HepG2 (cell line): Measurements from ENCODE around the gene PDYN. TPM values are rescaled to one million over a fixed set of nuclear protein-coding genes. Genes with fewer than 3 reads are reported as not detected.
A peak's percentile ranks its signal among the peaks of the same experiment; 100 is the strongest.

Source experiments
- ATF1 ChIP-seq: IDR thresholded peaks from 2 replicates; pipeline ENCODE4 v1.6.1; 2016; ENCODE audit warnings: mild to moderate bottlenecking, control low read depth
- EEA1 ChIP-seq: sonication (generic); formaldehyde crosslinking; IDR thresholded peaks from 2 replicates; pipeline ENCODE4 v1.5.1; 2020; ENCODE audit warnings: mild to moderate bottlenecking, missing genetic modification reagents, borderline replicate concordance
- JARID2 ChIP-seq: sonication (generic); formaldehyde crosslinking; IDR thresholded peaks from 2 replicates; pipeline ENCODE4 v1.8.1; 2023; ENCODE audit warnings: missing genetic modification reagents, inconsistent platforms; ENCODE audit not compliant: insufficient replicate concordance
- JUNB ChIP-seq: sonication (generic); formaldehyde crosslinking; IDR thresholded peaks from 2 replicates; pipeline ENCODE4 v1.8.0; 2022; ENCODE audit warnings: missing genetic modification reagents, mild to moderate bottlenecking, borderline replicate concordance
- TEAD2 ChIP-seq: sonication (generic); formaldehyde crosslinking; IDR thresholded peaks from 2 replicates; pipeline ENCODE4 v1.9.0; 2021; ENCODE audit warnings: missing genetic modification reagents
- TP53 ChIP-seq: sonication (generic); formaldehyde crosslinking; conservative IDR thresholded peaks from 2 replicates; pipeline ENCODE4 v1.4.0; 2020; ENCODE audit warnings: missing genetic modification reagents
- YEATS2 ChIP-seq: sonication (generic); formaldehyde crosslinking; IDR thresholded peaks from 2 replicates; pipeline ENCODE4 v1.4.0; 2020; ENCODE audit warnings: missing genetic modification reagents, borderline replicate concordance
- ZHX1 ChIP-seq: sonication (generic); formaldehyde crosslinking; IDR thresholded peaks from 2 replicates; pipeline ENCODE4 v1.8.1; 2022; ENCODE audit warnings: low read depth, mild to moderate bottlenecking, missing genetic modification reagents
- ZNF292 ChIP-seq: sonication (generic); formaldehyde crosslinking; IDR thresholded peaks from 2 replicates; pipeline ENCODE4 v1.8.1; 2022; ENCODE audit warnings: mild to moderate bottlenecking, low read depth, missing genetic modification reagents, borderline replicate concordance
- ZNF737 ChIP-seq: sonication (generic); formaldehyde crosslinking; IDR thresholded peaks from 2 replicates; pipeline ENCODE4 v1.5.0; 2020; ENCODE audit warnings: missing genetic modification reagents, mild to moderate bottlenecking, borderline replicate concordance
- ZNF761 ChIP-seq: sonication (generic); formaldehyde crosslinking; conservative IDR thresholded peaks from 2 replicates; pipeline ENCODE4 v1.4.0; 2020; ENCODE audit warnings: mild to moderate bottlenecking, missing genetic modification reagents
- polyA plus RNA-seq, 8 experiments: library from polyadenylated mRNA; depleted of rRNA in 3 of 8; stranded (reverse) in 7 of 8; unstranded in 1 of 8; fragments of >200 nt; fragmentation: Illumina TruSeq in 4 of 8; extraction: Trizol in 4 of 8; gene quantifications; 2 replicates each; pipeline versions ENCODE4 v1.2.1 to v1.2.3, GENCODE V29; 2011 to 2016; ENCODE audit warnings: low read depth in 4 of 8, missing spikeins in 1 of 8, mixed read lengths in 1 of 8; ENCODE audit not compliant: insufficient read depth in 1 of 8
- total RNA-seq, 5 experiments: library from RNA; depleted of rRNA; stranded (reverse); fragments of >200 nt; fragmentation: Illumina TruSeq; extraction: Trizol; gene quantifications; 2 replicates each; pipeline ENCODE4 v1.2.3, GENCODE V29; 2016; ENCODE audit warnings: low read depth in 1 of 5
- TF ChIP-seq, protein P1 (sequence below): sonication (generic); formaldehyde crosslinking; conservative IDR thresholded peaks from 2 replicates; pipeline ENCODE4 v1.8.0; 2022; ENCODE audit warnings: low read depth, missing genetic modification reagents
- TF ChIP-seq, protein P2 (sequence below): sonication (generic); formaldehyde crosslinking; IDR thresholded peaks from 2 replicates; pipeline ENCODE4 v1.8.0; 2022; ENCODE audit warnings: mild to moderate bottlenecking, missing genetic modification reagents, moderate library complexity
- TF ChIP-seq, protein P3 (sequence below): sonication (generic); formaldehyde crosslinking; conservative IDR thresholded peaks from 2 replicates; pipeline ENCODE4 v1.8.0; 2022; ENCODE audit warnings: mild to moderate bottlenecking, moderate library complexity, missing genetic modification reagents
- TF ChIP-seq, protein P4 (sequence below): sonication (generic); formaldehyde crosslinking; IDR thresholded peaks from 2 replicates; pipeline ENCODE4 v1.5.0; 2020; ENCODE audit warnings: mild to moderate bottlenecking, missing genetic modification reagents, moderate library complexity

PDYN gene
- total and polyA plus RNA-seq, 2 of the 13 experiments (the other 11 are each of a cell fraction or from before 2014, with no cell fraction given): not detected

GRCh38 chr20:2005831-2006426, 12.1 kb upstream of the PDYN start (continued):
- TF ChIP-seq, protein P1, sequence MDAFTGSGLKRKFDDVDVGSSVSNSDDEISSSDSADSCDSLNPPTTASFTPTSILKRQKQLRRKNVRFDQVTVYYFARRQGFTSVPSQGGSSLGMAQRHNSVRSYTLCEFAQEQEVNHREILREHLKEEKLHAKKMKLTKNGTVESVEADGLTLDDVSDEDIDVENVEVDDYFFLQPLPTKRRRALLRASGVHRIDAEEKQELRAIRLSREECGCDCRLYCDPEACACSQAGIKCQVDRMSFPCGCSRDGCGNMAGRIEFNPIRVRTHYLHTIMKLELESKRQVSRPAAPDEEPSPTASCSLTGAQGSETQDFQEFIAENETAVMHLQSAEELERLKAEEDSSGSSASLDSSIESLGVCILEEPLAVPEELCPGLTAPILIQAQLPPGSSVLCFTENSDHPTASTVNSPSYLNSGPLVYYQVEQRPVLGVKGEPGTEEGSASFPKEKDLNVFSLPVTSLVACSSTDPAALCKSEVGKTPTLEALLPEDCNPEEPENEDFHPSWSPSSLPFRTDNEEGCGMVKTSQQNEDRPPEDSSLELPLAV (CRISPR knock-in tag): no peak
- peak; percentile 90; the same call in 1 of the 2 replicates for TF ChIP-seq EEA1 (CRISPR knock-in tag)
- peak; percentile 96 for TF ChIP-seq TEAD2
- TF ChIP-seq ZNF737 (CRISPR knock-in tag): peak; percentile 99
- peak; percentile 91; the same call in 1 of the 2 replicates for TF ChIP-seq YEATS2 (CRISPR knock-in tag)
- peak; percentile 93 for TF ChIP-seq ZHX1 (CRISPR knock-in tag)
- no peak; the same call in 1 of the 2 replicates for TF ChIP-seq TP53 (CRISPR knock-in tag)
- no peak for TF ChIP-seq ZNF292 (CRISPR knock-in tag)
- peak; percentile 96 for TF ChIP-seq JARID2 (CRISPR knock-in tag)
- TF ChIP-seq, protein P2, sequence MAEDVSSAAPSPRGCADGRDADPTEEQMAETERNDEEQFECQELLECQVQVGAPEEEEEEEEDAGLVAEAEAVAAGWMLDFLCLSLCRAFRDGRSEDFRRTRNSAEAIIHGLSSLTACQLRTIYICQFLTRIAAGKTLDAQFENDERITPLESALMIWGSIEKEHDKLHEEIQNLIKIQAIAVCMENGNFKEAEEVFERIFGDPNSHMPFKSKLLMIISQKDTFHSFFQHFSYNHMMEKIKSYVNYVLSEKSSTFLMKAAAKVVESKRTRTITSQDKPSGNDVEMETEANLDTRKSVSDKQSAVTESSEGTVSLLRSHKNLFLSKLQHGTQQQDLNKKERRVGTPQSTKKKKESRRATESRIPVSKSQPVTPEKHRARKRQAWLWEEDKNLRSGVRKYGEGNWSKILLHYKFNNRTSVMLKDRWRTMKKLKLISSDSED: 0 out of 2 replicates have a peak, but pooled peaks have one; percentile 79
- TF ChIP-seq ZNF761 (CRISPR knock-in tag): peak; percentile 92; the same call in 1 of the 2 replicates
- TF ChIP-seq ATF1 (CRISPR knock-in tag): no peak
- TF ChIP-seq, protein P3, sequence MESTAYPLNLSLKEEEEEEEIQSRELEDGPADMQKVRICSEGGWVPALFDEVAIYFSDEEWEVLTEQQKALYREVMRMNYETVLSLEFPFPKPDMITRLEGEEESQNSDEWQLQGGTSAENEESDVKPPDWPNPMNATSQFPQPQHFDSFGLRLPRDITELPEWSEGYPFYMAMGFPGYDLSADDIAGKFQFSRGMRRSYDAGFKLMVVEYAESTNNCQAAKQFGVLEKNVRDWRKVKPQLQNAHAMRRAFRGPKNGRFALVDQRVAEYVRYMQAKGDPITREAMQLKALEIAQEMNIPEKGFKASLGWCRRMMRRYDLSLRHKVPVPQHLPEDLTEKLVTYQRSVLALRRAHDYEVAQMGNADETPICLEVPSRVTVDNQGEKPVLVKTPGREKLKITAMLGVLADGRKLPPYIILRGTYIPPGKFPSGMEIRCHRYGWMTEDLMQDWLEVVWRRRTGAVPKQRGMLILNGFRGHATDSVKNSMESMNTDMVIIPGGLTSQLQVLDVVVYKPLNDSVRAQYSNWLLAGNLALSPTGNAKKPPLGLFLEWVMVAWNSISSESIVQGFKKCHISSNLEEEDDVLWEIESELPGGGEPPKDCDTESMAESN (CRISPR knock-in tag): peak; percentile 99
- peak; percentile 77 for TF ChIP-seq JUNB
- TF ChIP-seq, protein P4, sequence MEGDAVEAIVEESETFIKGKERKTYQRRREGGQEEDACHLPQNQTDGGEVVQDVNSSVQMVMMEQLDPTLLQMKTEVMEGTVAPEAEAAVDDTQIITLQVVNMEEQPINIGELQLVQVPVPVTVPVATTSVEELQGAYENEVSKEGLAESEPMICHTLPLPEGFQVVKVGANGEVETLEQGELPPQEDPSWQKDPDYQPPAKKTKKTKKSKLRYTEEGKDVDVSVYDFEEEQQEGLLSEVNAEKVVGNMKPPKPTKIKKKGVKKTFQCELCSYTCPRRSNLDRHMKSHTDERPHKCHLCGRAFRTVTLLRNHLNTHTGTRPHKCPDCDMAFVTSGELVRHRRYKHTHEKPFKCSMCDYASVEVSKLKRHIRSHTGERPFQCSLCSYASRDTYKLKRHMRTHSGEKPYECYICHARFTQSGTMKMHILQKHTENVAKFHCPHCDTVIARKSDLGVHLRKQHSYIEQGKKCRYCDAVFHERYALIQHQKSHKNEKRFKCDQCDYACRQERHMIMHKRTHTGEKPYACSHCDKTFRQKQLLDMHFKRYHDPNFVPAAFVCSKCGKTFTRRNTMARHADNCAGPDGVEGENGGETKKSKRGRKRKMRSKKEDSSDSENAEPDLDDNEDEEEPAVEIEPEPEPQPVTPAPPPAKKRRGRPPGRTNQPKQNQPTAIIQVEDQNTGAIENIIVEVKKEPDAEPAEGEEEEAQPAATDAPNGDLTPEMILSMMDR (CRISPR knock-in tag): peak; percentile 48
